ENCODE data around the gene ATP5F1C. TPM values are rescaled to one million over a fixed set of nuclear protein-coding genes. Genes with fewer than 3 reads are reported as not detected.

The ATP5F1C gene
- total and polyA plus RNA-seq, 2 donors (not counting 3 experiments of a cell fraction or from before 2014, with no cell fraction given): 184 to 290 TPM

GRCh38 chr10:7834262-7834661 lies 46.3 kb downstream of the ATP5F1C start:
- ChIA-PET CTCF (no interaction called here), POLR2A (no interaction called here)
- no peaks in the 10 kb centered on the region for H3K36me3 ChIP-seq (ENCODE audit: control insufficient read depth in 2 of 2, extremely low read depth in 1 of 2, insufficient read depth in 2 of 2, low read length in 2 of 2)
- no peaks in the 10 kb centered on the region for H3K4me1 ChIP-seq (ENCODE audit: control insufficient read depth, extremely low read depth, insufficient read depth, low read length)
- dilution Hi-C loops (cut with MboI; ENCODE audit: extremely low pct_ligation_motif_present, low sequenced_read_pairs) (no loop called here), intact Hi-C loops (cut with micrococcal nuclease) (no loop called here)
- no peak overlapping the region for H3K9ac ChIP-seq (replicated peaks; ENCODE audit: extremely low read depth, insufficient read depth, low read length)
- DNase-seq (ENCODE audit: low read depth, low spot score): no peak
- no TSS peak for BruUV-seq (replicated peaks)
- no peak overlapping the region for H3K4me2 ChIP-seq (ENCODE audit: insufficient read depth, low read length)
- no peak for FAIRE-seq
- peaks cover 27% of the 10 kb centered on the region for H3K79me2 ChIP-seq (ENCODE audit: control insufficient read depth, insufficient read depth, low read length)
- no peaks in the 10 kb centered on the region for H3K9me3 ChIP-seq (replicated peaks; ENCODE audit: control insufficient read depth, insufficient read depth, low read length)
- H3K27ac ChIP-seq (ENCODE audit: insufficient read depth, low read depth, low read length): no peak overlapping the region
- H3K4me3 ChIP-seq (replicated peaks in 1 of 3; ENCODE audit: insufficient read depth in 1 of 3, low read depth in 1 of 3, low read length in 3 of 3): no peak overlapping the region
- H4K20me1 ChIP-seq (replicated peaks; ENCODE audit: control insufficient read depth, extremely low read depth, insufficient read depth, low read length): no peaks in the 10 kb centered on the region
- no peaks in the 10 kb centered on the region for H3K27me3 ChIP-seq (ENCODE audit: control insufficient read depth in 2 of 2, insufficient read depth in 2 of 2, low read length in 2 of 2)
- no peak overlapping the region for H2AFZ ChIP-seq (ENCODE audit: low read depth, low read length)
- TF ChIP-seq, protein P1, sequence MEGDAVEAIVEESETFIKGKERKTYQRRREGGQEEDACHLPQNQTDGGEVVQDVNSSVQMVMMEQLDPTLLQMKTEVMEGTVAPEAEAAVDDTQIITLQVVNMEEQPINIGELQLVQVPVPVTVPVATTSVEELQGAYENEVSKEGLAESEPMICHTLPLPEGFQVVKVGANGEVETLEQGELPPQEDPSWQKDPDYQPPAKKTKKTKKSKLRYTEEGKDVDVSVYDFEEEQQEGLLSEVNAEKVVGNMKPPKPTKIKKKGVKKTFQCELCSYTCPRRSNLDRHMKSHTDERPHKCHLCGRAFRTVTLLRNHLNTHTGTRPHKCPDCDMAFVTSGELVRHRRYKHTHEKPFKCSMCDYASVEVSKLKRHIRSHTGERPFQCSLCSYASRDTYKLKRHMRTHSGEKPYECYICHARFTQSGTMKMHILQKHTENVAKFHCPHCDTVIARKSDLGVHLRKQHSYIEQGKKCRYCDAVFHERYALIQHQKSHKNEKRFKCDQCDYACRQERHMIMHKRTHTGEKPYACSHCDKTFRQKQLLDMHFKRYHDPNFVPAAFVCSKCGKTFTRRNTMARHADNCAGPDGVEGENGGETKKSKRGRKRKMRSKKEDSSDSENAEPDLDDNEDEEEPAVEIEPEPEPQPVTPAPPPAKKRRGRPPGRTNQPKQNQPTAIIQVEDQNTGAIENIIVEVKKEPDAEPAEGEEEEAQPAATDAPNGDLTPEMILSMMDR (IDR thresholded peaks at IDR 0.05; ENCODE audit: extremely low read depth in 1 of 2, insufficient read depth in 1 of 2, low read depth in 1 of 2, low read length in 2 of 2): no peak
- TF ChIP-seq EZH2 (IDR thresholded peaks at IDR 0.05; ENCODE audit: borderline replicate concordance, low read depth, low read length, severe bottlenecking) (no peak), POLR2AphosphoS5 (IDR thresholded peaks at IDR 0.05; ENCODE audit: insufficient read depth, low read depth, low read length) (no peak), MAX (IDR thresholded peaks at IDR 0.05; ENCODE audit: insufficient read depth, insufficient read length) (no peak), FOS (IDR thresholded peaks at IDR 0.05; ENCODE audit: borderline replicate concordance, insufficient read depth, low read length) (no peak), MYC (IDR thresholded peaks at IDR 0.05; ENCODE audit: low read depth, low read length) (no peak), POLR2A (IDR thresholded peaks at IDR 0.05; ENCODE audit: low read depth, low read length) (no peak), GATA2 (IDR thresholded peaks at IDR 0.05; ENCODE audit: insufficient read depth, insufficient read length, low read depth, low read length) (no peak), JUN (IDR thresholded peaks at IDR 0.05; ENCODE audit: borderline replicate concordance, insufficient read depth, insufficient read length, low read depth) (no peak)
- no peaks in the 10 kb centered on the region for H3K9me1 ChIP-seq (replicated peaks; ENCODE audit: control insufficient read depth, extremely low read depth, insufficient read depth, low read length)
